H1 (cell line): ENCODE results near the gene HRH3. TPM values are rescaled to one million over a fixed set of nuclear protein-coding genes. Genes with fewer than 3 reads are reported as not detected.

Experiments
- BACH1 ChIP-seq: IDR thresholded peaks from 2 replicates; pipeline ENCODE4 v1.6.1; 2012; ENCODE audit warnings: low read length, improper control_type of control experiment
- BCL11A ChIP-seq, 2 experiments: IDR thresholded peaks; one replicate each; pipeline ENCODE4 v1.6.1; 2011; ENCODE audit warnings: low read depth in 2 of 2, low read length in 2 of 2, mild to moderate bottlenecking in 2 of 2
- BRCA1 ChIP-seq: IDR thresholded peaks from 2 replicates; pipeline ENCODE4 v1.6.1; 2012; ENCODE audit warnings: low read depth, low read length, improper control_type of control experiment
- CHD1 ChIP-seq: IDR thresholded peaks from 2 replicates; pipeline ENCODE4 v1.6.1; 2012; ENCODE audit warnings: low read depth, low read length, improper control_type of control experiment
- GABPA ChIP-seq: IDR thresholded peaks from 2 replicates; pipeline ENCODE4 v1.6.1; 2011; ENCODE audit warnings: mild to moderate bottlenecking, low read length, moderate library complexity, borderline replicate concordance; ENCODE audit not compliant: insufficient read depth
- KDM4A ChIP-seq: IDR thresholded peaks from one replicate; pipeline ENCODE4 v1.7.1; 2012; ENCODE audit warnings: low read depth, mild to moderate bottlenecking, moderate library complexity, low read length, inconsistent platforms; ENCODE audit not compliant: severe bottlenecking
- RAD21 ChIP-seq, 2 experiments: IDR thresholded peaks in 1 of 2; conservative IDR thresholded peaks in 1 of 2; 2 replicates each; pipeline ENCODE4 v1.6.1; 2011; ENCODE audit warnings: low read depth in 2 of 2, low read length in 2 of 2, improper control_type of control experiment in 1 of 2, inconsistent platforms in 1 of 2, mild to moderate bottlenecking in 1 of 2, moderate library complexity in 1 of 2
- RBBP5 ChIP-seq: IDR thresholded peaks from 2 replicates; pipeline ENCODE4 v1.7.1; 2012; ENCODE audit warnings: low read depth, mild to moderate bottlenecking, inconsistent platforms, low read length, moderate library complexity, borderline replicate concordance
- RFX5 ChIP-seq: IDR thresholded peaks from 2 replicates; pipeline ENCODE4 v1.6.1; 2011; ENCODE audit warnings: low read depth, low read length, improper control_type of control experiment, borderline replicate concordance
- SIX5 ChIP-seq: IDR thresholded peaks from 2 replicates; pipeline ENCODE4 v1.6.1; 2011; ENCODE audit warnings: mild to moderate bottlenecking, low read depth, low read length
- TAF7 ChIP-seq: optimal IDR thresholded peaks from 2 replicates; pipeline ENCODE3; 2011; ENCODE audit warnings: low read depth, mild to moderate bottlenecking, inconsistent platforms, low read length, moderate library complexity, borderline replicate concordance
- ZNF274 ChIP-seq: IDR thresholded peaks from 2 replicates; pipeline ENCODE4 v1.7.0; 2012; ENCODE audit warnings: low read length, borderline replicate concordance; ENCODE audit errors: extremely low read depth
- polyA plus RNA-seq, 7 experiments: library from polyadenylated mRNA; depleted of rRNA in 3 of 7; stranded (reverse) in 5 of 7; unstranded in 2 of 7; fragments of >200 nt in 5 of 7; fragments of 200-250 nt in 2 of 7; gene quantifications; 1 replicate in 5 of 7; 2 replicates in 1 of 7; 4 replicates in 1 of 7; pipeline versions ENCODE4 v1.2.1 to v1.2.3, GENCODE V29; 2011 to 2013; ENCODE audit warnings: missing spikeins in 2 of 7, mixed read lengths in 2 of 7
- total RNA-seq: library from RNA; stranded (reverse); fragmentation: NEBNext Ultra II Directional; extraction: Animal tissue kit (Norgen Biotek cat#: 25700); gene quantifications from 2 replicates; pipeline ENCODE4 v1.2.1, GENCODE V29; 2021
- TF ChIP-seq, protein P1 (sequence below): fragments of 300-600 bp; sonication (generic); IDR thresholded peaks from 2 replicates; pipeline ENCODE4 v1.7.1; 2012; ENCODE audit warnings: low read length, moderate library complexity, mild to moderate bottlenecking, inconsistent platforms; ENCODE audit not compliant: insufficient replicate concordance

Gene HRH3
- total and polyA plus RNA-seq, 2 of the 8 experiments (the other 6 are each of a cell fraction or from before 2014, with no cell fraction given) = 2.0 to 4.5 TPM

DNA sequence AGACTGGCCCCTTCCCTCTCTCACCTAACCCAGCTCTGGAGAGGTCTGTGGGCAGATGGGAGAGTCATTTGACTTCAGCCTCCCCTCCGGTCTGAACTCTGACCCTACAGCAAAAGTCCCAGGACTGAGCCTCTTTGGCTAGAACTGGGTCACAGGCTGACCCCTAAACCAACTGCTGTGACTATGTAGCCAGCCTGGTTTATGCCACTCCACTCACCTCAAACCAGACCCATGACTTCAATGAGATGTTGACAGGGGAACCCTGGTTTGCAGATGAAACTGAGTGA, 17.4 kb upstream of the HRH3 start (continued):
- TF ChIP-seq, protein P1, sequence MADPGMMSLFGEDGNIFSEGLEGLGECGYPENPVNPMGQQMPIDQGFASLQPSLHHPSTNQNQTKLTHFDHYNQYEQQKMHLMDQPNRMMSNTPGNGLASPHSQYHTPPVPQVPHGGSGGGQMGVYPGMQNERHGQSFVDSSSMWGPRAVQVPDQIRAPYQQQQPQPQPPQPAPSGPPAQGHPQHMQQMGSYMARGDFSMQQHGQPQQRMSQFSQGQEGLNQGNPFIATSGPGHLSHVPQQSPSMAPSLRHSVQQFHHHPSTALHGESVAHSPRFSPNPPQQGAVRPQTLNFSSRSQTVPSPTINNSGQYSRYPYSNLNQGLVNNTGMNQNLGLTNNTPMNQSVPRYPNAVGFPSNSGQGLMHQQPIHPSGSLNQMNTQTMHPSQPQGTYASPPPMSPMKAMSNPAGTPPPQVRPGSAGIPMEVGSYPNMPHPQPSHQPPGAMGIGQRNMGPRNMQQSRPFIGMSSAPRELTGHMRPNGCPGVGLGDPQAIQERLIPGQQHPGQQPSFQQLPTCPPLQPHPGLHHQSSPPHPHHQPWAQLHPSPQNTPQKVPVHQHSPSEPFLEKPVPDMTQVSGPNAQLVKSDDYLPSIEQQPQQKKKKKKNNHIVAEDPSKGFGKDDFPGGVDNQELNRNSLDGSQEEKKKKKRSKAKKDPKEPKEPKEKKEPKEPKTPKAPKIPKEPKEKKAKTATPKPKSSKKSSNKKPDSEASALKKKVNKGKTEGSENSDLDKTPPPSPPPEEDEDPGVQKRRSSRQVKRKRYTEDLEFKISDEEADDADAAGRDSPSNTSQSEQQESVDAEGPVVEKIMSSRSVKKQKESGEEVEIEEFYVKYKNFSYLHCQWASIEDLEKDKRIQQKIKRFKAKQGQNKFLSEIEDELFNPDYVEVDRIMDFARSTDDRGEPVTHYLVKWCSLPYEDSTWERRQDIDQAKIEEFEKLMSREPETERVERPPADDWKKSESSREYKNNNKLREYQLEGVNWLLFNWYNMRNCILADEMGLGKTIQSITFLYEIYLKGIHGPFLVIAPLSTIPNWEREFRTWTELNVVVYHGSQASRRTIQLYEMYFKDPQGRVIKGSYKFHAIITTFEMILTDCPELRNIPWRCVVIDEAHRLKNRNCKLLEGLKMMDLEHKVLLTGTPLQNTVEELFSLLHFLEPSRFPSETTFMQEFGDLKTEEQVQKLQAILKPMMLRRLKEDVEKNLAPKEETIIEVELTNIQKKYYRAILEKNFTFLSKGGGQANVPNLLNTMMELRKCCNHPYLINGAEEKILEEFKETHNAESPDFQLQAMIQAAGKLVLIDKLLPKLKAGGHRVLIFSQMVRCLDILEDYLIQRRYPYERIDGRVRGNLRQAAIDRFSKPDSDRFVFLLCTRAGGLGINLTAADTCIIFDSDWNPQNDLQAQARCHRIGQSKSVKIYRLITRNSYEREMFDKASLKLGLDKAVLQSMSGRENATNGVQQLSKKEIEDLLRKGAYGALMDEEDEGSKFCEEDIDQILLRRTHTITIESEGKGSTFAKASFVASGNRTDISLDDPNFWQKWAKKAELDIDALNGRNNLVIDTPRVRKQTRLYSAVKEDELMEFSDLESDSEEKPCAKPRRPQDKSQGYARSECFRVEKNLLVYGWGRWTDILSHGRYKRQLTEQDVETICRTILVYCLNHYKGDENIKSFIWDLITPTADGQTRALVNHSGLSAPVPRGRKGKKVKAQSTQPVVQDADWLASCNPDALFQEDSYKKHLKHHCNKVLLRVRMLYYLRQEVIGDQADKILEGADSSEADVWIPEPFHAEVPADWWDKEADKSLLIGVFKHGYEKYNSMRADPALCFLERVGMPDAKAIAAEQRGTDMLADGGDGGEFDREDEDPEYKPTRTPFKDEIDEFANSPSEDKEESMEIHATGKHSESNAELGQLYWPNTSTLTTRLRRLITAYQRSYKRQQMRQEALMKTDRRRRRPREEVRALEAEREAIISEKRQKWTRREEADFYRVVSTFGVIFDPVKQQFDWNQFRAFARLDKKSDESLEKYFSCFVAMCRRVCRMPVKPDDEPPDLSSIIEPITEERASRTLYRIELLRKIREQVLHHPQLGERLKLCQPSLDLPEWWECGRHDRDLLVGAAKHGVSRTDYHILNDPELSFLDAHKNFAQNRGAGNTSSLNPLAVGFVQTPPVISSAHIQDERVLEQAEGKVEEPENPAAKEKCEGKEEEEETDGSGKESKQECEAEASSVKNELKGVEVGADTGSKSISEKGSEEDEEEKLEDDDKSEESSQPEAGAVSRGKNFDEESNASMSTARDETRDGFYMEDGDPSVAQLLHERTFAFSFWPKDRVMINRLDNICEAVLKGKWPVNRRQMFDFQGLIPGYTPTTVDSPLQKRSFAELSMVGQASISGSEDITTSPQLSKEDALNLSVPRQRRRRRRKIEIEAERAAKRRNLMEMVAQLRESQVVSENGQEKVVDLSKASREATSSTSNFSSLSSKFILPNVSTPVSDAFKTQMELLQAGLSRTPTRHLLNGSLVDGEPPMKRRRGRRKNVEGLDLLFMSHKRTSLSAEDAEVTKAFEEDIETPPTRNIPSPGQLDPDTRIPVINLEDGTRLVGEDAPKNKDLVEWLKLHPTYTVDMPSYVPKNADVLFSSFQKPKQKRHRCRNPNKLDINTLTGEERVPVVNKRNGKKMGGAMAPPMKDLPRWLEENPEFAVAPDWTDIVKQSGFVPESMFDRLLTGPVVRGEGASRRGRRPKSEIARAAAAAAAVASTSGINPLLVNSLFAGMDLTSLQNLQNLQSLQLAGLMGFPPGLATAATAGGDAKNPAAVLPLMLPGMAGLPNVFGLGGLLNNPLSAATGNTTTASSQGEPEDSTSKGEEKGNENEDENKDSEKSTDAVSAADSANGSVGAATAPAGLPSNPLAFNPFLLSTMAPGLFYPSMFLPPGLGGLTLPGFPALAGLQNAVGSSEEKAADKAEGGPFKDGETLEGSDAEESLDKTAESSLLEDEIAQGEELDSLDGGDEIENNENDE = no peak
- no peak for TF ChIP-seq RFX5
- no peak for TF ChIP-seq BCL11A (IDR thresholded peaks at IDR 0.05; ENCODE audit: low read depth in 2 of 2, low read length in 2 of 2)
- no peak for TF ChIP-seq TAF7
- TF ChIP-seq ZNF274 = no peak
- TF ChIP-seq KDM4A = no peak
- no peak for TF ChIP-seq BACH1
- no peak for TF ChIP-seq SIX5
- no peak for TF ChIP-seq BRCA1
- TF ChIP-seq RAD21 (IDR thresholded peaks at IDR 0.05 in 1 of 2, conservative IDR thresholded peaks at IDR 0.05 in 1 of 2; ENCODE audit: low read depth in 2 of 2, low read length in 2 of 2) = no peak
- no peak for TF ChIP-seq GABPA
- no peak for TF ChIP-seq RBBP5
- TF ChIP-seq CHD1 = no peak
